GM12872 (cell line): ENCODE results near the gene NNT.

Source experiments
- TF ChIP-seq, protein P1 (sequence below): IDR thresholded peaks from 3 replicates; pipeline ENCODE4 v1.5.1; 2011; ENCODE audit warnings: low read depth, mild to moderate bottlenecking, low read length, moderate library complexity; ENCODE audit not compliant: insufficient read depth

The NNT gene

DNA sequence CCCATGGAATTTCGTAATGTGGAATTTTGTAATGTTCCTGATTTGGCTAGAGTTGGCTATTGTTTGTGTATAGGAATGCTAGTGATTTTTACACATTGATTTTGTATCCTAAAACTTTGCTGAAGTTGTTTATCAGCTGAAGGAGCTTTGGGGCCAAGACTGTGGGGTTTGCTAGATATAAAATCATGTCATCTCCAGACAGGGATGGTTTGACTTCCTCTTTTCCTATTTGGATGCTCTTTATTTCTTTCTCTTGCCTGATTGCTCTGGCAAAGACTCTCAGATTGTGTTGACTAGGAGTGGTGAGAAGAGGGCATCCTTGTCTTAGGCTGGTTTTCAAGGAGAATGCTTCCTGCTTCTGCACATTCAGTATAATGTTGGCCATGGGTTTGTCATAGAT, 91.0 kb downstream of the NNT start:
- TF ChIP-seq, protein P1, sequence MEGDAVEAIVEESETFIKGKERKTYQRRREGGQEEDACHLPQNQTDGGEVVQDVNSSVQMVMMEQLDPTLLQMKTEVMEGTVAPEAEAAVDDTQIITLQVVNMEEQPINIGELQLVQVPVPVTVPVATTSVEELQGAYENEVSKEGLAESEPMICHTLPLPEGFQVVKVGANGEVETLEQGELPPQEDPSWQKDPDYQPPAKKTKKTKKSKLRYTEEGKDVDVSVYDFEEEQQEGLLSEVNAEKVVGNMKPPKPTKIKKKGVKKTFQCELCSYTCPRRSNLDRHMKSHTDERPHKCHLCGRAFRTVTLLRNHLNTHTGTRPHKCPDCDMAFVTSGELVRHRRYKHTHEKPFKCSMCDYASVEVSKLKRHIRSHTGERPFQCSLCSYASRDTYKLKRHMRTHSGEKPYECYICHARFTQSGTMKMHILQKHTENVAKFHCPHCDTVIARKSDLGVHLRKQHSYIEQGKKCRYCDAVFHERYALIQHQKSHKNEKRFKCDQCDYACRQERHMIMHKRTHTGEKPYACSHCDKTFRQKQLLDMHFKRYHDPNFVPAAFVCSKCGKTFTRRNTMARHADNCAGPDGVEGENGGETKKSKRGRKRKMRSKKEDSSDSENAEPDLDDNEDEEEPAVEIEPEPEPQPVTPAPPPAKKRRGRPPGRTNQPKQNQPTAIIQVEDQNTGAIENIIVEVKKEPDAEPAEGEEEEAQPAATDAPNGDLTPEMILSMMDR: no peak

DNA sequence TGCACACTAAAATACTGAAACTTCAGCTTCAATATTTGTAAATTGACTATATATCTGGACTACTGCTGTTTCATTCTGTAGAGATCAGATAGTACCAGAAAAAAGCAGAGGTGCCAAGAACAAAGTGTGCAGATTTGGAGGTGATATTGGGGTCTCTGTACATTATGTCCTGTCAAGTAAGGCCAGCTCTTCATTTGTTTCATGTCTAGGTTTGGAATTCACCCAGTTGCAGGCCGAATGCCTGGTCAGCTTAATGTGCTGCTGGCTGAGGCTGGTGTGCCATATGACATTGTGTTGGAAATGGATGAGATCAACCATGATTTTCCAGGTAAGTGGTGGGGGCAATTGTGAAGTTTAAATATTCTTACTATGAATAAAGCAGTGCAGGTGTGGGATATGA, 96.9 kb downstream of the NNT start:
- TF ChIP-seq, protein P1: no peak

DNA sequence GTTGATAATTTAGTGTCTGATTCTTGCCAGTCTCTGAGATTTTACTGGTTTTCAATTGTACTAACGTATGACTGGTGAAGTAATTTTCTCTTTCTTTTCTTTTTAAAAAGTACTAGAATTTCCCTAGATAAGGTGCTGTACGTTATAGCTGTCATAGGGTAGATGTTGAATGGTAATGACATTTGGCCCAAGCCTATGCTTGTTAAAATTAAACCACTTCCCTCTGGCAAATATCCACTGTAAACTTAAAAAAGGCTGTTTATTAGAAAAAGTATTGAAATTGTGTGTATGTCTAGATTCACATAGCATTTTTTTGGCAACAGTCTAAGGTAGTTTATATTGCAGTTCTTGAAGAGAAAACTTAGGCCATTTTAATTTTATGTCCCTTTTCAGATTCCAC, 97.6 kb downstream of the NNT start:
- TF ChIP-seq, protein P1: no peak

DNA sequence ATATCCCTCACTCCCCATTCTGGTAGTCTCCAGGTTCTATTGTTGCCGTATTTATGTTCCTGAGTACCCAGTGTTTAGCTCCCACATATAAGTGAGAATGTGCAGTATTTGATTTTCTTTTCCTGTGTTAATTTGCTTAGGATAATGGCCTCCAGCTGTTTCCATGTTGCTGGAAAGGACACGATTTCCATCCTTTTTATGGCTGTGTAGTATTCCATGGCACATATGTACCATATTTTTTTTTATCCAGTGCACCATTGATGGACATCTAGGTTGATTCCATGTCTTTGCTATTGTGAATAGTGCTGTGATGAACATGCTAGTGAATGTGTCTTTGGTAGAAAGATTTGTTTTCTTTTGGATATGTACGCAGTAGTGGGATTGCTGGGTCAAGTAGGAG, 98.2 kb downstream of the NNT start:
- TF ChIP-seq, protein P1: no peak

DNA sequence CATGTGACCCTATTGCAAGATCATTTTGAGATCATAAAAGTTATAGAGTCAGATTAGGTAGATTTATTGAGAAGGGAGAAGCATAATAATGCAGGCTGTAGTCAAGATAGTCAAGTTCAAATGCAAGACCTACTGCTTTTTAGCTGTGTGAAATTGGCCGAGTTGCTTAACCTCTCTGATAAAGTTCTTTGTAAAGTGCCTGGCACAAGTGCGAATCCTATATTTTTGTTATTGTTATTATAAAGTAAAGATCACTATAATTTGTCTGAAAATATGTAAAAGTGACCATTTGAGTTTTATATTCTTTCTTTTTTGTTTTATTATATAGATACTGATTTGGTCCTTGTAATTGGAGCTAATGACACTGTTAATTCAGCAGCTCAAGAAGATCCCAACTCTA, 99.3 kb downstream of the NNT start:
- TF ChIP-seq, protein P1: no peak

DNA sequence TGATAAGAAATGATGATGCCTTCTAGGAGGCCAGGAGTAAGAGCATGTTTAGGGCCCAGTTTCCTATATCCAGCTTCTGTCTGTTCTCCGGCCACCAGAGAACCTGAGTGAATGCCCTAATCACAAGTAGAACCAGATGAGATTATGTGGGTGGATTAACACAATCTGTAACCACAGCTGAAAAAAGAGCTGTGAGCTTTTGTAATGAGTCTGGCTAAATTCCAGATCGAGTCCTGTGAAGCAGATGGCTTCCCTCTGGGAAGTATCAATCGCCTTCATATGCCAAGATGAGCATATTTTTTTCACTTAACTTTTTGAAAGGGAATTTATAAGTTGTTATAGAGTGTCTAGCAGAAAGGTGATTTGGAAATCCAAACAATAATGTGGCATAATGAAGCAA, 99.8 kb downstream of the NNT start:
- TF ChIP-seq, protein P1: no peak

DNA sequence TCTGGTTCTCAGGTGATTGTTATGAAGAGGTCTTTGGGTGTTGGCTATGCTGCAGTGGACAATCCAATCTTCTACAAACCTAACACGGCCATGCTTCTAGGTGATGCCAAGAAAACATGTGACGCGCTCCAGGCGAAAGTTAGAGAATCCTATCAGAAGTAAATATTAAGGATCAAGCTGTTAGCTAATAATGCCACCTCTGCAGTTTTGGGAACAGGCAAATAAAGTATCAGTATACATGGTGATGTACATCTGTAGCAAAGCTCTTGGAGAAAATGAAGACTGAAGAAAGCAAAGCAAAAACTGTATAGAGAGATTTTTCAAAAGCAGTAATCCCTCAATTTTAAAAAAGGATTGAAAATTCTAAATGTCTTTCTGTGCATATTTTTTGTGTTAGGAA, 101.3 kb downstream of the NNT start:
- TF ChIP-seq, protein P1: no peak

DNA sequence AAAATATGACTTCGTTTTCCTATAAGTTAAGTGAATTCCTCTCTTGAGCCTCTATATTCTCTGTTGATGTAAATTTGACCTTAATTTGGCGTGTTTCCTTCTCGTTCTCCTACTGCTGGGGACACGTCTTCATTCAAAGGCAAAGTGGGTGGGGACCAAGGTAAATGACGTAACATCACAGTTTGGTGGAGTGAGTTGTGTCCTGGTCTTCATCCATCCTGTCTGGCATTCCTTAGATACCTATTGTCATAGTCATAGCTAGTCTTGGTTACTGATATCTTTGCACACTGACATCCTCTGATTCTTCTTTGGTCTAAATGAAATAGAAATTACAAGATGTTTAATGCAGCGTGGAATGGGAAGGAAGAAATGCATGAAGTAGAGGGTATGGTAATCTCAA, 108.5 kb downstream of the NNT start:
- TF ChIP-seq, protein P1: no peak
